HG03175 (cell line): ENCODE results near the gene MDC1.

ENCODE experiments used
- ATAC-seq: cut with Tn5 transposase; IDR thresholded peaks from one replicate; pipeline ENCODE4 v1.9.1; 2021; ENCODE audit warnings: mild to moderate bottlenecking, moderate library complexity; ENCODE audit not compliant: unreplicated experiment

The MDC1 gene

GRCh38 chr6:30748851-30749540 is 31.9 kb upstream of the MDC1 start:
- ATAC-seq = no peak

DNA sequence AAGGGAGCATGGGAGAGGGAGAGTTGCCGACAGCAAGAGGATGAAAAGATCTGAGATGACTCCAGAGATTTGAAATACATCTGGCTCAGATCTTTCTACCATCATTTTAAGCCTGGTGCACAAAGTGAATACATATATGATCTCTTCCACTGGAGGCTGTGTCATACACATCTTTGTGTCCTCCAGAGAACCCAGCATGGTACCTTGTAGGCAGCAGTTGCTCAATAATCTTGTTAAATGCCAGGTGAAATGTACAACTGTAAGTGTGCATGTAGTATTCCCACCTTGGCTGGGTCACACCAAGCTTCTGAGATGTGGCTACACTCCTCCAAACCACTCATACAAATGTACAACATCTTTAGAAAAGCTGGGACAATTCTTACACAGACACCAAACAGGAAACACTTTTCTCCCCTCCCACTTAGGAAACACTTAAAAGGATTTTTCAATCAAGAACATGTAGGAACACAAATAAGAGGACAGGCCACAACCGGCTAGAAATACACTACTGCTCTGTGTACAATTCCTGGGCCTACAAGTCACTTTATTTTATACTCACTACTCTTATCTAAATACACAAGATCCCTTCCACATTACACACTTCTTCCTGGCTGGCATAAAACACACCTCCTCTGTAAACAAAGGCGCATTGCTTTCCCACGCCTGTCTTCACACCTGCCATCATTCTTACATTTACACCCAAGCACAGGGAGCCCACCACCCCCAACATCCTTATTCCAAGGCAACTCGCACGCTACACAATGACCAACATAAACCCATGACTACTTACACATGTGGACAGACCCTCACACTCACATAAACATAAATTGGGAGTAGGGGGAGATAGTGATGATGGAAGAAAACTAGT is 31.1 kb upstream of the MDC1 start:
- no peak for ATAC-seq

GRCh38 chr6:30747300-30747687 is 30.2 kb upstream of the MDC1 start:
- ATAC-seq = no peak

DNA sequence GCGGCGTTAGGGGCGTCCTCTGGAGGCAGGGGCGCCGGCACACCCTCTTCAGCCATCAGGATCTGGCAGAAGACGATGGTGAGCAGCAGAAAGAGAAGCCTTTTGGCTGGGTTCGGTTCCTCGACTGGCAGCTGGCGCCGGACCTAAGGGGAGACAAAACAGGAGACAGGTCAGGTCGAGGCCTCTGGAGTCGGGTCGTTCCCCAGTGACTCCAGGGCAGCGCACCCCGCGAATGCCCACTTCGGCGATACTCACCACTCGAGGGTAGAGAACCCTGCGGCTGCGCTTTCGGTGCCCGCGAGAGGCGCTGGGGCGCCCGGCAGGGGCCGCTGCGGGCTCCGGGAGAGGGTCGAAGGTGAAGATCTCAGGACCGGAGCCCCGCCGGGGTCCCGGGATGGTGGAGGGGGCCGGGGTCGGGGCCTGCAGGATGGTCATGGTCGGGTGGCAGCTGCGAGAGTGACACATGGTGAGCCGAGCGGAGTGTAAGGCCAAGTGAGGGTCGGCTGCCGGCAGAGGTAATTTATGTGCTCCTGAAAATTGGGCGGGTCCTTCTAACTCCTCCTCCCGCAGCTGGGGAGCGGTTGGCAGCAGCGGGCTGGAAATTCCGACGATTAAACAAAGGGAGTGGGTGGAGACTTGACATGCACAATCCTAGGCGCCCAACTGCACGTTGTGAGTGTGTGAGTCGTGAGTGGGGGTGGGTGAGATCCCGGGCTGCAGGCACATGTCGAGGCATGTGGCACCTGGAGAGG is 27.1 kb upstream of the MDC1 start, which contains the start of gene IER3:
TSS of gene IER3 (minus strand) at position 494 of the 752 bp plus-strand sequence. CDS start at position 465, 29 bp downstream.
- peak; percentile 36 for ATAC-seq

DNA sequence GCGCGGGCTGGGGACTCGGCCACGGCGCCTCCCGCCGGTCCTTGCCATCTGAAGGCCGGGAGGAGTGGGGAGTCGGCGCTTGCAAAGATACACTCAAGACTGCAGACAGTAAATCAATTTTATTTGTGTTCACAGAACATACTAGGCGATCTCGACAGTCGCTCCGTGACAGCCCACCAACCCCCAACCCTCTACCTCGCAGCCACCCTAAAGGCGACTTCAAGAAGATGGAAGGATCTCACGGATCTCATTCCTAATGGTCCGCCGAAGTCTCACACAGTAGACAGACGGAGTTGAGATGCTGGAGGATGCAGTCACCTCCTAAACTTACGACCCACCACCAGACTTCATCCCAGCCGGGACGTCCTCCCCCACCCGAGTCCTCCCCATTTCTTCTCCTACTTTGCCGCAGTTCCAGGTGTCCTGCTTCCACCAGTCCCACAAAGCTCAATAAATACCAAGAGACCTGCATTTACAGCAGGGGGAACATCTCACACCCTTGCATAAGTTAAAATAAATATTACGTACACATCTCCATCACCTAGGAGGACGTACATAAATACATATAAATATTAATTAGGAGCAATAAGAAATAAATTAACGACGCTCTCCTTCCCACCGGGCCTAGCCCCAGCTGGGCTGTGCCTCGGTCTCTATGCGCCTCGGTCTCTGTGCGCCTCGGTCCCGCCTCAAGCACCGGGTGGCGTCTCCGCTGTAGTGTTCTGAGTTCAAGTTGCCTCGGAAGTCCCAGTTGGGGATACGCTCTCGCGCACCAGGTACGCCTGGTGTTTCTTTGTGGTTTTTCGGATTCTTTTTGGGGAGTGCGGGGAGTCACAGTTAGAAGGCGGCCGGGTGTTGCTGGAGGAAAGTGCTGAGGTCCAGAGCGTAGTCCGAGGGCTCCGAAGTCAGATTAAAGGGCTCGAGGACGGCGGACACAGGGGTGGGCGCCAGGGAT is 26.3 kb upstream of the MDC1 start:
- ATAC-seq = peak; percentile 24

DNA sequence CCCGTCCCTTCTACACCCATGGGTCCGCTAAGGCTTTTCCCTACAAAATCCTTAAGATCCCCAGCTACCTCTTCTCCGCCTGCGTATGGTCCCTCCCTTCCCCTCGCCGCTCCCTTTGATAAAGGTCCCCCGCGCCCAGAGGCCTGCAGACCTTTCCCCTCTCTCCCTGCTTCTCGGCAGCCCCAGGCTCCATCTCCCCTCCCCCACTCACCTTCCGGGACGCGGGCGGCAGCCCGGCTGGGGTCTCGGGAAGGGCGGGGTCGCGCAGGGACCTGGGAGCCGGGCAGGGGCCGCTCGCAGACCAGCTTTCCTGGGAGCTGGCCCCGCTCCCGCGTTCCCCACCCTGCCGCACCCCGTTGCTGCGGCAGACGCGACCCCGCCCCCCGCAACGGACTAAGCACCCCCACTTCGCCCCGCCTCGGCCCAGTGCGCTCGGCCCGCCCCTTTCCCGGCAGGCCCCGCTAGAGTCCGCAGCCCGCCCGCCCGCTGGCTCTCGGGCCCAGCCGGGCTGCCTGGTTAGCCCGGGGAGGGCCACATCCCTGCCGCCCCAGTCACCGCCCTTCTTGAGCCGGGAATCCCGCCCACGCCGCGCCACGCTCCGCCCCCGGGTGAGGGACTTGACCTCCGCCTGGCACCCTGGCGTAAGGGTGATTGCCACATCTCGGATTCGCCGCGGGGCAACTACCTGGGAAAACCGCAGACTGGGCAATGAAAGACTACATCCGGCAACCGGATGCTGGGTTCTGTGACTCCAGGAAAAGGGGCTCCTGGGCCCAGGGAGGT is 25.4 kb upstream of the MDC1 start, which contains the start of gene FLOT1:
TSS of gene FLOT1 (minus strand) at position 372 of the 783 bp plus-strand sequence. CDS start 498 bp downstream, outside the sequence.
- ATAC-seq = peak; percentile 74

DNA sequence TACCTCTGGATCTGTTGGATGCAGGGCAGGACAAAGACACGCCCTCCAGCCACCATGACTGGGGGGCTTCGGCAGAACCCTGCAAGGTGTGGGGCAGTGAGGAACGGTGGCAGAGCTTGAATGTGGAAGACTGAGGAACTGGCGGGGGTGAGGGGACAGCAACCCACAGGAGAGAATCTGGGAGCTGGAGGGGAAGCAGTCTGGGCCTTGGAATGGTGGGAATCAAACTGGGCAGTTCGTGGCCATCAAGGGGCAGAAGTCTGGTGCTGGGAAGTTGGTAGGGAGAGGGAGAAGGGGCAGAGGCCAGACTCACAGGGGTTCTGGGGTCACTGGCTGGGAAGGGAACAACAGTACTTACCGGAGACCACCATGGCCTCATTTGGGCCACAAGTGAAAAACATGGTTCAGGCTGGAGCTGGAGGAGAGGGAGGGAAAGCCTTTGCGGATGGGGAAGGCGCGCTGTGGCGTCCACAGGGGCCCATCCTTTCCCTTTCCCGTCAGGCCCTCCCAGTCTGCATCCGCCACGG is 24.8 kb upstream of the MDC1 start:
- no peak for ATAC-seq

GRCh38 chr6:30741063-30741779 is 24.1 kb upstream of the MDC1 start:
- ATAC-seq = no peak

GRCh38 chr6:30740540-30740870 is 23.4 kb upstream of the MDC1 start:
- no peak for ATAC-seq

GRCh38 chr6:30738532-30738931 is 21.5 kb upstream of the MDC1 start:
- ATAC-seq = no peak

DNA sequence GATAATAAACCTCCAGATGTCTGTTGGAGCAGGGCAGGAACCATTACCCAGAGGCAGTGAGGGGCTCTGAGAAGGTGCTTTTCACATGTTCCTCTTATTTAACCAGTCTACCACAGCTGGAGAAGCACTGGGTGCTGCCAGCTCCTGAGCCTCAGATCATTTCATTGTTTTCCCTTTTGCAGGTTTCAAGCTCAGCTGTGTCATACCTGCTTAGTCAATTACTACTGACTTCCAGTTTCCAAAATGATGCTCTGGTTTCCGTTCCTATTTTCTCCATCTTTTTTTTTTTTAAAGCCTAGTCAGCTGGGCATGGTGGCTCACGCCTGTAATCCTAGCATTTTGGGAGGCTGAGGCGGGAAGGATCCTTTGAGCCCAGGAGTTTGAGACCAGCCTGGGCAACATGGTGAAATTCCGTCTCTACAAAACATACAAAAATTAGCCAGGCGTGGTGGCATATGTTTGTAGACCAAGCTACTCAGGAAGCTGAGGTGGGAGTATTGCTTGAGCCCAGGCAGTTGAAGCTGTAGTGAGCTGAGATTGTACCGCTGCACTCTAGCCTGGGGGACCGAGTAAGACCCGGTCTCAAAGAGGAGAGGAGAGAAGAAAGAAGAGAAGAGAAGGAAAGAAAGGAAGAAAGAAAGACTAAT is 18.7 kb upstream of the MDC1 start:
- ATAC-seq = no peak

GRCh38 chr6:30732237-30732943 is 15.3 kb upstream of the MDC1 start:
- no peak for ATAC-seq

DNA sequence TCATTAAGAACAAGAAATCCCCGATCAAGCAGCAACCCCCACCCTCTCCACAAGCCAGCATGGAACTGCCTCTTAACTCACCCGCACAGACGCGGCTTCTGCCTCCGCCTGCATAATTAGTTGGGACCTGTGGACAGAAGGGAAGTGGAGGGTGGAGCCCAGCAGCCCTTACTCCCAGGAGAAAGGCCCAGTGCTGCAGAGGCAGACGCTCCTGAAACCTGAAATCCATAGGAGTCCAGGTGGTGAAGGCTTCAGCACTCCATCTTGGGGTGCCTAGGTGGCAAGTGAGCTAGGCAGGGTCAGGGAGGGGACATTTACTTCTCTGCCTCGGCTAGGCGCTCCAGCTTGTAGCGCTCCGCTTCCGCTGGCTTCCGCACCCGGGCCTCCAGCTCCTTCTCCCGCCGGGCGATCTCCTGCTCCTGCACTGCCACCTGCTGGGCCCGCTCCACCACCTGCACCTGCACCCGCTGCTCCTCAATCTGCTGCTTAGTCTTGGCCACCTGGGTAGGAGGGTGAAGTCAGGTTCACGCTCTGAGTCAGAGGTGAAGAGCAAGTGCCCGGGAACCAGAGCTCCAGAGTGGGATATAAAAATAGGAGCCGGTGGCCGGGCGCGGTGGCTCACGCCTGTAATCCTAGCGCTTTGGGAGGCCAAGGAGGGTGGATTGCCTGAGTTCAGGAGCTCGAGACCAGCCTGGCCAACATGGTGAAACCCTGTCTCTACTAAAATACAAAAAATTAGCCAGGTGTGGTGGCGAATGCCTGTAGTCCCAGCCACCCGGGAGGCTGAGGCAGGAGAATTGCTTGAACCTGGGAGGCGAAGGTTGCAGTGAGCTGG is 13.7 kb upstream of the MDC1 start:
- ATAC-seq = peak; percentile 63

DNA sequence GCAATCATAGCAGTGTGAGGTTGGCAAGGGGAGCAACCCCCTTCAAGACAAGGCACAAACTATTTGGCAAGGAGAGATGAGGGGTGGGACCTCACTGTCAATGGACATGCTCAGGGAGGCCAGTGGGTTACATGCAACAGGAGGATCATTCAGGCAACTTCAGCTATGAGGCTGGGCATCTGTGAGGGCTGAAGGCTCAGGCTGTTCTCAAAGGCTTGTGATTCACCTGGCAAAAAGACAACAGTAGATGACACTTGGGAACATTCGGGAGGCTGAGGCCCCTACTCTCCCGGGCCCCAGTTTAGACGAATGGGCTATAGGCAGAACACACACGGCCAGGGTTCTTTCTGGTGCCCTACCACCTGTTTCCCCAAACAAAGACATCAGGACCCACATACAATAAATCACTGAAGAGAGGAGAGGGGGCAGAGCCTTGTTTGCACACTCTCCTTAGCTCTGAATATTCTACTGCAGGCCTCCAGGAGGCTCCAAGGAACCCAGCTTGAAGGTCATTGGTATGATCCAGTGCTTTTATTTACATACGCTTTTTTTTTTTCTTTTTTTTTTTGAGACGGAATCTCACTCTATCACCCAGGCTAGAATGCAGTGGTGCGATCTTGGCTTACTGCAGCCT is 11.0 kb upstream of the MDC1 start:
- ATAC-seq = no peak

- ATAC-seq = no peak
Measured at GRCh38 chr6:30726506-30727413, 9.7 kb upstream of the MDC1 start.
